HepG2 (cell line): Measurements from ENCODE around the gene RUVBL2. TPM values are rescaled to one million over a fixed set of nuclear protein-coding genes. Genes with fewer than 3 reads are reported as not detected.

Experiments used
- BRD4 ChIP-seq: sonication (generic); formaldehyde crosslinking; IDR thresholded peaks from 2 replicates; pipeline ENCODE4 v1.4.0; 2020; ENCODE audit warnings: missing genetic modification reagents
- ESRRA ChIP-seq: sonication (generic); formaldehyde crosslinking; IDR thresholded peaks from 2 replicates; pipeline ENCODE4 v1.5.1; 2020; ENCODE audit warnings: mild to moderate bottlenecking, low read depth, missing genetic modification reagents
- JUN ChIP-seq: sonication (generic); formaldehyde crosslinking; IDR thresholded peaks from 2 replicates; pipeline ENCODE4 v1.4.0; 2020; ENCODE audit warnings: mild to moderate bottlenecking, missing genetic modification reagents
- MTF2 ChIP-seq: sonication (generic); formaldehyde crosslinking; IDR thresholded peaks from 2 replicates; pipeline ENCODE4 v1.5.0; 2020; ENCODE audit warnings: missing genetic modification reagents, borderline replicate concordance
- NFE2L2 ChIP-seq: fragments of 150-350 bp; IDR thresholded peaks from 2 replicates; pipeline ENCODE4 v1.6.1; 2014; ENCODE audit warnings: low read length
- NFRKB ChIP-seq: fragments of 450-650 bp; IDR thresholded peaks from 2 replicates; pipeline ENCODE4 v1.6.1; 2017
- PAWR ChIP-seq: sonication (generic); formaldehyde crosslinking; IDR thresholded peaks from 2 replicates; pipeline ENCODE4 v1.4.0; 2020; ENCODE audit warnings: missing genetic modification reagents, mild to moderate bottlenecking, borderline replicate concordance
- RFX1 ChIP-seq: fragments of 450-650 bp; IDR thresholded peaks from 2 replicates; pipeline ENCODE4 v1.6.1; 2017
- SPEN ChIP-seq: sonication (generic); formaldehyde crosslinking; IDR thresholded peaks from 2 replicates; pipeline ENCODE4 v1.5.1; 2020; ENCODE audit warnings: low read depth, mild to moderate bottlenecking, missing genetic modification reagents
- ZNF30 ChIP-seq: sonication (generic); formaldehyde crosslinking; IDR thresholded peaks from 2 replicates; pipeline ENCODE4 v1.5.0; 2020; ENCODE audit warnings: mild to moderate bottlenecking, missing genetic modification reagents
- ZNF333 ChIP-seq: sonication (generic); formaldehyde crosslinking; IDR thresholded peaks from 2 replicates; pipeline ENCODE4 v1.4.0; 2020; ENCODE audit warnings: mild to moderate bottlenecking, missing genetic modification reagents, borderline replicate concordance
- polyA plus RNA-seq, 8 experiments: library from polyadenylated mRNA; depleted of rRNA in 3 of 8; stranded (reverse) in 7 of 8; unstranded in 1 of 8; fragments of >200 nt; fragmentation: Illumina TruSeq in 4 of 8; extraction: Trizol in 4 of 8; gene quantifications; 2 replicates each; pipeline versions ENCODE4 v1.2.1 to v1.2.3, GENCODE V29; 2011 to 2016; ENCODE audit warnings: low read depth in 4 of 8, missing spikeins in 1 of 8, mixed read lengths in 1 of 8; ENCODE audit not compliant: insufficient read depth in 1 of 8
- total RNA-seq, 5 experiments: library from RNA; depleted of rRNA; stranded (reverse); fragments of >200 nt; fragmentation: Illumina TruSeq; extraction: Trizol; gene quantifications; 2 replicates each; pipeline ENCODE4 v1.2.3, GENCODE V29; 2016; ENCODE audit warnings: low read depth in 1 of 5
- TF ChIP-seq, protein P1 (sequence below), 2 experiments: fragments of 450-650 bp in 1 of 2; sonication (generic) in 1 of 2; formaldehyde crosslinking in 1 of 2; IDR thresholded peaks; 2 replicates each; pipeline versions ENCODE4 v1.6.1 to v1.8.0; 2016 to 2022; ENCODE audit warnings: antibody characterized with exemption in 1 of 2, mild to moderate bottlenecking in 1 of 2, missing genetic modification reagents in 1 of 2
- TF ChIP-seq, protein P2 (sequence below): IDR thresholded peaks from 2 replicates; pipeline ENCODE4 v1.6.1; 2012; ENCODE audit warnings: inconsistent platforms
- TF ChIP-seq, protein P3 (sequence below): IDR thresholded peaks from 2 replicates; pipeline ENCODE4 v1.6.1; 2016; ENCODE audit warnings: low read depth, borderline replicate concordance
- TF ChIP-seq, protein P4 (sequence below): IDR thresholded peaks from 2 replicates; pipeline ENCODE4 v1.6.1; 2018; ENCODE audit warnings: missing genetic modification reagents, mild to moderate bottlenecking, missing compliant biosample characterization
- TF ChIP-seq, protein P5 (sequence below): sonication (generic); formaldehyde crosslinking; IDR thresholded peaks from 2 replicates; pipeline ENCODE4 v1.4.0; 2020; ENCODE audit warnings: missing genetic modification reagents

The RUVBL2 gene
- total and polyA plus RNA-seq, 2 of the 13 experiments (the other 11 are each of a cell fraction or from before 2014, with no cell fraction given) = 120 to 122 TPM

DNA sequence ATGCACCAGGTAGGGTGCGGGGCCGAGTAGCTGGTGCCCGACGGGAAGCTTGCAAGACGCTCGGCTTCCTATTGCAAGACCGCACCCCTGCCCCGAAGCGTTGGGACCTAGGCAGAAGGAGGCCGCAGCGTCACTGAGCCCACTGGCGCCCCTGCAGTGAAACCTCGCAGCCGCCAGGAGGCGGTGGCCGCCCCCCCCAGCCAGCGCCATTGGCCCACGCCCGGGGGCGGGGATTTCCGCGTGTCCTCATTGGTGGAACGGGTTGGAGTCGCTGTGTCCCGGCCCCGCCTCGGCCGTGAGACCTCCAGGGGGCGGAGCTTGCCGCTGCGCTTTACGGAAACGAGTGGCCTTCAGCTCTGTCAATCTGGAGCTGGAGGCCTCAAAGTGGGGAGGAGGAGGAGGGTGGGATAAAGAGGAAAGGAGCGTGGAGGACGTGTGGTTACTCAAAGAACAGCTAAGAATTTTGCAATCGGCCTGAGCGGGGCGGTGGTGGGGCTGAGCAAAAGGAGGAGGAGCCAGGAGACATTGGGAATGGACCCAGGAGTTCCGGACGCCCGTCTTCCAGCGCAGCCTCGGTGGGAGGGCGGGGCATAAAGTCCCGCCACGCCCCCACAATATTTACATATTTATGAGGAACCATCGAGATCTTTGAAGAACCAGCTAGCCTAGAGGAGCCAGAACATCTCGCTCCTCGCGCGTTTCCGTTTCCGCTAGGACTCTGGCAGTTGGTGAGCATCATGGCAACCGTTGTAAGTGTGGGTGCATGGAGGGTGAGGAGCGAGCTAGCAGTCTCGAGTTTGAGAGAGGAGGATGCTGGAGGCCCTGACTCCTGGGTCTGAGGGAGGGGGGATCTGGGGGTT is at the start of gene RUVBL2, which contains the start of gene GYS1 (continued):
- TF ChIP-seq, protein P1, sequence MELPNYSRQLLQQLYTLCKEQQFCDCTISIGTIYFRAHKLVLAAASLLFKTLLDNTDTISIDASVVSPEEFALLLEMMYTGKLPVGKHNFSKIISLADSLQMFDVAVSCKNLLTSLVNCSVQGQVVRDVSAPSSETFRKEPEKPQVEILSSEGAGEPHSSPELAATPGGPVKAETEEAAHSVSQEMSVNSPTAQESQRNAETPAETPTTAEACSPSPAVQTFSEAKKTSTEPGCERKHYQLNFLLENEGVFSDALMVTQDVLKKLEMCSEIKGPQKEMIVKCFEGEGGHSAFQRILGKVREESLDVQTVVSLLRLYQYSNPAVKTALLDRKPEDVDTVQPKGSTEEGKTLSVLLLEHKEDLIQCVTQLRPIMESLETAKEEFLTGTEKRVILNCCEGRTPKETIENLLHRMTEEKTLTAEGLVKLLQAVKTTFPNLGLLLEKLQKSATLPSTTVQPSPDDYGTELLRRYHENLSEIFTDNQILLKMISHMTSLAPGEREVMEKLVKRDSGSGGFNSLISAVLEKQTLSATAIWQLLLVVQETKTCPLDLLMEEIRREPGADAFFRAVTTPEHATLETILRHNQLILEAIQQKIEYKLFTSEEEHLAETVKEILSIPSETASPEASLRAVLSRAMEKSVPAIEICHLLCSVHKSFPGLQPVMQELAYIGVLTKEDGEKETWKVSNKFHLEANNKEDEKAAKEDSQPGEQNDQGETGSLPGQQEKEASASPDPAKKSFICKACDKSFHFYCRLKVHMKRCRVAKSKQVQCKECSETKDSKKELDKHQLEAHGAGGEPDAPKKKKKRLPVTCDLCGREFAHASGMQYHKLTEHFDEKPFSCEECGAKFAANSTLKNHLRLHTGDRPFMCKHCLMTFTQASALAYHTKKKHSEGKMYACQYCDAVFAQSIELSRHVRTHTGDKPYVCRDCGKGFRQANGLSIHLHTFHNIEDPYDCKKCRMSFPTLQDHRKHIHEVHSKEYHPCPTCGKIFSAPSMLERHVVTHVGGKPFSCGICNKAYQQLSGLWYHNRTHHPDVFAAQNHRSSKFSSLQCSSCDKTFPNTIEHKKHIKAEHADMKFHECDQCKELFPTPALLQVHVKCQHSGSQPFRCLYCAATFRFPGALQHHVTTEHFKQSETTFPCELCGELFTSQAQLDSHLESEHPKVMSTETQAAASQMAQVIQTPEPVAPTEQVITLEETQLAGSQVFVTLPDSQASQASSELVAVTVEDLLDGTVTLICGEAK (IDR thresholded peaks at IDR 0.05) = peak; percentile 67
- TF ChIP-seq, protein P1 (CRISPR knock-in tag; IDR thresholded peaks at IDR 0.05) = peak; percentile 44; the same call in 1 of the 2 replicates
- TF ChIP-seq, protein P2, sequence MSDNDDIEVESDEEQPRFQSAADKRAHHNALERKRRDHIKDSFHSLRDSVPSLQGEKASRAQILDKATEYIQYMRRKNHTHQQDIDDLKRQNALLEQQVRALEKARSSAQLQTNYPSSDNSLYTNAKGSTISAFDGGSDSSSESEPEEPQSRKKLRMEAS = peak; percentile 66
- no peak for TF ChIP-seq JUN (CRISPR knock-in tag)
- TF ChIP-seq ZNF333 = 0 out of 2 replicates have a peak, but pooled peaks have one; percentile 5
- TF ChIP-seq MTF2 (CRISPR knock-in tag) = no peak
- no peak for TF ChIP-seq RFX1
- no peak for TF ChIP-seq PAWR (CRISPR knock-in tag)
- TF ChIP-seq SPEN (CRISPR knock-in tag) = peak; percentile 42
- TF ChIP-seq, protein P3, sequence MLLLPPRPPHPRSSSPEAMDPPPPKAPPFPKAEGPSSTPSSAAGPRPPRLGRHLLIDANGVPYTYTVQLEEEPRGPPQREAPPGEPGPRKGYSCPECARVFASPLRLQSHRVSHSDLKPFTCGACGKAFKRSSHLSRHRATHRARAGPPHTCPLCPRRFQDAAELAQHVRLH (CRISPR knock-in tag) = no peak
- TF ChIP-seq, protein P4, sequence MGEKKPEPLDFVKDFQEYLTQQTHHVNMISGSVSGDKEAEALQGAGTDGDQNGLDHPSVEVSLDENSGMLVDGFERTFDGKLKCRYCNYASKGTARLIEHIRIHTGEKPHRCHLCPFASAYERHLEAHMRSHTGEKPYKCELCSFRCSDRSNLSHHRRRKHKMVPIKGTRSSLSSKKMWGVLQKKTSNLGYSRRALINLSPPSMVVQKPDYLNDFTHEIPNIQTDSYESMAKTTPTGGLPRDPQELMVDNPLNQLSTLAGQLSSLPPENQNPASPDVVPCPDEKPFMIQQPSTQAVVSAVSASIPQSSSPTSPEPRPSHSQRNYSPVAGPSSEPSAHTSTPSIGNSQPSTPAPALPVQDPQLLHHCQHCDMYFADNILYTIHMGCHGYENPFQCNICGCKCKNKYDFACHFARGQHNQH = peak; percentile 76; the same call in 1 of the 2 replicates
- TF ChIP-seq, protein P5, sequence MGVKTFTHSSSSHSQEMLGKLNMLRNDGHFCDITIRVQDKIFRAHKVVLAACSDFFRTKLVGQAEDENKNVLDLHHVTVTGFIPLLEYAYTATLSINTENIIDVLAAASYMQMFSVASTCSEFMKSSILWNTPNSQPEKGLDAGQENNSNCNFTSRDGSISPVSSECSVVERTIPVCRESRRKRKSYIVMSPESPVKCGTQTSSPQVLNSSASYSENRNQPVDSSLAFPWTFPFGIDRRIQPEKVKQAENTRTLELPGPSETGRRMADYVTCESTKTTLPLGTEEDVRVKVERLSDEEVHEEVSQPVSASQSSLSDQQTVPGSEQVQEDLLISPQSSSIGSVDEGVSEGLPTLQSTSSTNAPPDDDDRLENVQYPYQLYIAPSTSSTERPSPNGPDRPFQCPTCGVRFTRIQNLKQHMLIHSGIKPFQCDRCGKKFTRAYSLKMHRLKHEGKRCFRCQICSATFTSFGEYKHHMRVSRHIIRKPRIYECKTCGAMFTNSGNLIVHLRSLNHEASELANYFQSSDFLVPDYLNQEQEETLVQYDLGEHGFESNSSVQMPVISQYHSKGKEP (CRISPR knock-in tag) = 0 out of 2 replicates have a peak, but pooled peaks have one; percentile 38
- no peak for TF ChIP-seq BRD4
- TF ChIP-seq NFE2L2 = no peak
- no peak; the same call in 1 of the 2 replicates for TF ChIP-seq ESRRA (CRISPR knock-in tag)
- TF ChIP-seq ZNF30 (CRISPR knock-in tag) = no peak
- no peak for TF ChIP-seq NFRKB
